Mesenchymal stem cell (in vitro differentiated cells and primary cell): ENCODE results near the gene PRRX1.

Source experiments
- DNase-seq: peaks from one replicate; pipeline ENCODE4 v3.0.0-alpha.2; 2013
- H2AFZ ChIP-seq: one replicate; pipeline ENCODE4 v1.6.1; 2013; ENCODE audit warnings: low read depth, mild to moderate bottlenecking, control low read depth, inconsistent platforms, low read length, moderate library complexity
- H2AK5ac ChIP-seq: 2 replicates; pipeline ENCODE4 v1.6.1; 2013; ENCODE audit warnings: low read length, moderate library complexity, mild to moderate bottlenecking, inconsistent platforms; ENCODE audit not compliant: severe bottlenecking
- H2BK120ac ChIP-seq: one replicate; pipeline ENCODE4 v1.6.1; 2013; ENCODE audit warnings: low read depth, mild to moderate bottlenecking, inconsistent platforms, low read length, moderate library complexity
- H2BK12ac ChIP-seq, 2 experiments: one replicate each; pipeline ENCODE4 v1.6.1; 2013; ENCODE audit warnings: inconsistent platforms in 2 of 2, low read length in 2 of 2, mild to moderate bottlenecking in 2 of 2, moderate library complexity in 2 of 2, control low read depth in 1 of 2
- H2BK15ac ChIP-seq: one replicate; pipeline ENCODE4 v1.6.1; 2013; ENCODE audit warnings: mild to moderate bottlenecking, low read depth, inconsistent platforms; ENCODE audit not compliant: poor library complexity, severe bottlenecking
- H2BK5ac ChIP-seq: 2 replicates; pipeline ENCODE4 v1.6.1; 2013; ENCODE audit warnings: low read depth, mild to moderate bottlenecking, low read length, control low read depth, inconsistent platforms; ENCODE audit not compliant: poor library complexity, severe bottlenecking
- H3K14ac ChIP-seq, 2 experiments: one replicate each; pipeline ENCODE4 v1.6.1; 2013; ENCODE audit warnings: inconsistent platforms in 2 of 2, low read length in 2 of 2, control low read depth in 1 of 2, mild to moderate bottlenecking in 1 of 2, moderate library complexity in 1 of 2
- H3K18ac ChIP-seq, 2 experiments: one replicate each; pipeline ENCODE4 v1.6.1; 2013; ENCODE audit warnings: inconsistent platforms in 2 of 2, low read length in 2 of 2, control low read depth in 1 of 2, low read depth in 1 of 2, mild to moderate bottlenecking in 1 of 2
- H3K23ac ChIP-seq, 2 experiments: one replicate each; pipeline ENCODE4 v1.6.1; 2013; ENCODE audit warnings: inconsistent platforms in 2 of 2, low read length in 2 of 2, mild to moderate bottlenecking in 2 of 2, moderate library complexity in 2 of 2, control low read depth in 1 of 2
- H3K27ac ChIP-seq: 2 replicates; pipeline ENCODE4 v1.5.1; 2013; ENCODE audit warnings: mild to moderate bottlenecking, moderate library complexity, low read length, control low read depth, inconsistent platforms; ENCODE audit not compliant: poor library complexity, severe bottlenecking
- H3K27me3 ChIP-seq, 2 experiments: 2 replicates each; pipeline versions ENCODE4 v1.6.1 to v1.7.0; 2013; ENCODE audit warnings: low read length in 2 of 2, mild to moderate bottlenecking in 2 of 2, moderate library complexity in 2 of 2, control low read depth in 1 of 2, inconsistent platforms in 1 of 2; ENCODE audit not compliant: control insufficient read depth in 1 of 2, insufficient read depth in 1 of 2
- H3K36me3 ChIP-seq, 2 experiments: 2 replicates each; pipeline versions ENCODE4 v1.6.1 to v1.7.0; 2013; ENCODE audit warnings: low read length in 2 of 2, control low read depth in 1 of 2, inconsistent platforms in 1 of 2, low read depth in 1 of 2, mild to moderate bottlenecking in 1 of 2; ENCODE audit not compliant: insufficient read depth in 2 of 2, control insufficient read depth in 1 of 2
- H3K4ac ChIP-seq, 2 experiments: one replicate each; pipeline ENCODE4 v1.6.1; 2013; ENCODE audit warnings: inconsistent platforms in 2 of 2, low read length in 2 of 2, mild to moderate bottlenecking in 2 of 2, moderate library complexity in 2 of 2, control low read depth in 1 of 2, low read depth in 1 of 2
- H3K4me1 ChIP-seq: 2 replicates; pipeline ENCODE4 v1.6.1; 2013; ENCODE audit warnings: low read depth, low read length, control low read depth; ENCODE audit not compliant: control insufficient read depth, insufficient read depth
- H3K4me2 ChIP-seq: 2 replicates; pipeline ENCODE4 v1.6.1; 2013; ENCODE audit warnings: low read length, mild to moderate bottlenecking, inconsistent platforms; ENCODE audit not compliant: poor library complexity, severe bottlenecking
- H3K4me3 ChIP-seq, 2 experiments: 2 replicates each; pipeline versions ENCODE4 v1.5.1 to v1.7.0; 2013; ENCODE audit warnings: low read length in 2 of 2, mild to moderate bottlenecking in 2 of 2, control low read depth in 1 of 2, low read depth in 1 of 2; ENCODE audit not compliant: insufficient read depth in 1 of 2
- H3K79me1 ChIP-seq: replicated peaks from 2 replicates; pipeline ENCODE4 v1.6.1; 2013; ENCODE audit warnings: mild to moderate bottlenecking, control low read depth, low read length, inconsistent platforms; ENCODE audit not compliant: poor library complexity, severe bottlenecking
- H3K9ac ChIP-seq: 2 replicates; pipeline ENCODE4 v1.7.0; 2013; ENCODE audit warnings: mild to moderate bottlenecking, low read length, moderate library complexity
- H3K9me3 ChIP-seq: 2 replicates; pipeline ENCODE4 v1.7.0; 2013; ENCODE audit warnings: mild to moderate bottlenecking, low read length; ENCODE audit not compliant: control insufficient read depth
- H4K8ac ChIP-seq: one replicate; pipeline ENCODE4 v1.6.1; 2013; ENCODE audit warnings: inconsistent platforms, mild to moderate bottlenecking, low read length, moderate library complexity
- H4K91ac ChIP-seq: one replicate; pipeline ENCODE4 v1.6.1; 2013; ENCODE audit warnings: mild to moderate bottlenecking, low read length, inconsistent platforms
- WGBS: methylation state at CpG from one replicate; pipeline ENCODE4 v1.1.7; 2013; ENCODE audit warnings: mixed read lengths; 5-methylcytosine and 5-hydroxymethylcytosine counted together

The PRRX1 gene

DNA sequence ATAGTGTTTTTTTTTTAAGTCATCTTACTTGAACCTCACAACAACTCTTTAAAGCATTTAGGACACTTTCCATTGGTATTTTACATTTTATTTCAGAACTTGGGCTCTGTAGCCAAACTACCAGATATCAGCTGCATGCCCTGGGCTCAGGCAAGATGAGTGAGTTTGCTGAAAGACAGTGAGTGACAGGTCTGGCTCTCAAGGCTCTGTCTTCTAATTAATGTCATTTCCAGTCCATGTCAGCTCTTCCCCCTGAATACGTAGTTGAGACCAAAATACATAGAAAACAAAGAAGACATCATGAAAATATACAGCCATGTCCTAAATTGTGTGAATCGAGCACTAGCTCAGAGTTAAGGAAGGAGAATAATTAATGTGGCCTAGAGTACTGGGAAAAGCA, 39.7 kb downstream of the PRRX1 start:
- Histone ChIP-seq H2BK5ac (no peak overlapping the region), H4K8ac (no peak overlapping the region), H3K18ac (no peak overlapping the region), H3K9ac (peak overlapping the region; percentile 4), H3K4me1 (peaks cover 3% of the 10 kb centered on the region), H3K4me2 (no peak overlapping the region), H3K79me1 (no peaks in the 10 kb centered on the region), H4K91ac (no peak overlapping the region), H2BK120ac (no peak overlapping the region), H3K27ac (no peak overlapping the region), H2BK15ac (no peak overlapping the region), H2AK5ac (no peak overlapping the region), H3K4ac (no peak overlapping the region), H2BK12ac (no peak overlapping the region), H3K23ac (no peak overlapping the region), H3K36me3 (peaks cover 0 to 67% of the 10 kb centered on the region in 2 experiments), H3K27me3 (no peaks in the 10 kb centered on the region), H2AFZ (no peak overlapping the region), H3K4me3 (no peak overlapping the region), H3K14ac (no peak overlapping the region), H3K9me3 (no peaks in the 10 kb centered on the region)
- no peak for DNase-seq
- WGBS: no CpG with 5 or more reads among the region's 2 CpGs

DNA sequence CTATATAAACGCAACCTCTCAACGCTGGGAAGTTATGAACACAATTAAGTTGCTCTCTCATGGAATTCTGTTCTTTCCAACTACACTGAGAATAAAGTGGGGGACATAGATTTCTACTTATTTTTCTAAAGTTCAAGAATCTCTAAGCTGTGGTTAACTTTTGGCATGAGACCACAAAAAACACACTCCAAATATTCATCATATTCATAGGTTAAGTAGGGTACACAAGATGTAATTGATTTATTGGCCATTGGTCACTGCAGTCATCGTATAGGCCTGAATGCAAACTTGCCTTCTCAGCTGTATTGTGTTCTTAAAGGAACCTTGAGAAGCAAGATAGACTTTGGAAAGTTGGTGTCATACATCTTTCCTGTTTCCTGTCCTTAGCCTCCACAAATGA, 40.3 kb downstream of the PRRX1 start:
- peaks cover 0 to 70% of the 10 kb centered on the region in 2 experiments for H3K36me3 ChIP-seq
- H2BK120ac ChIP-seq: no peak overlapping the region
- no peaks in the 10 kb centered on the region for H3K9me3 ChIP-seq
- no peak overlapping the region for H3K23ac ChIP-seq
- peaks cover 3% of the 10 kb centered on the region for H3K4me1 ChIP-seq
- no peak overlapping the region for H3K18ac ChIP-seq
- no peak overlapping the region for H3K27ac ChIP-seq
- no peak overlapping the region for H3K9ac ChIP-seq
- no peak overlapping the region for H2AK5ac ChIP-seq
- H2AFZ ChIP-seq: no peak overlapping the region
- no peaks in the 10 kb centered on the region for H3K27me3 ChIP-seq
- H4K8ac ChIP-seq: no peak overlapping the region
- no peak overlapping the region for H3K4me3 ChIP-seq
- no peak overlapping the region for H2BK12ac ChIP-seq
- 67% methylated on average over 1 of the region's 3 CpGs for WGBS
- H2BK15ac ChIP-seq: no peak overlapping the region
- no peak overlapping the region for H3K4me2 ChIP-seq
- H2BK5ac ChIP-seq: no peak overlapping the region
- H3K79me1 ChIP-seq: no peaks in the 10 kb centered on the region
- no peak overlapping the region for H4K91ac ChIP-seq
- H3K14ac ChIP-seq: no peak overlapping the region
- DNase-seq: no peak
- no peak overlapping the region for H3K4ac ChIP-seq

DNA sequence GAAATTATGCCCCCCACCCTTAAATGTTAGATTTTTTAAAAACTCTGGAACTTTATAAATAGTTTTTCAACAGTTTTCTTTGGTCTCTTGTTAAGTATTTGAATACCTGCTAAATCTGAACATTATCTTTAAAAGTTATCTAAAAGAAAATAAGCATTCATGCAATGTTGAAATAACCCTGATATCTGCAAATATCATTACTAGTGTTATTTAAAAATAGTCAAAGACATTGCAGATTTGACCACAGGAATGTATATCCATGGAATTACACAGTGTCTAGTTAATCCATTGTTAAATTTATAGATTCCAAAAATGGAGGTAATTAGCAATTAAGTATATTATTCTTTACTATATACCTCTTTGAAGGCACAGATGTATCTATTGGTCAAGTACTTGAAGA, 42.0 kb downstream of the PRRX1 start:
- H3K14ac ChIP-seq: no peak overlapping the region
- H3K23ac ChIP-seq: no peak overlapping the region
- H3K79me1 ChIP-seq: no peaks in the 10 kb centered on the region
- H4K8ac ChIP-seq: no peak overlapping the region
- no peak overlapping the region for H3K27ac ChIP-seq
- H4K91ac ChIP-seq: no peak overlapping the region
- H3K4me2 ChIP-seq: no peak overlapping the region
- no peaks in the 10 kb centered on the region for H3K27me3 ChIP-seq
- H3K36me3 ChIP-seq: peaks cover 0 to 71% of the 10 kb centered on the region in 2 experiments
- H2BK5ac ChIP-seq: no peak overlapping the region
- no peak overlapping the region for H2AFZ ChIP-seq
- H2AK5ac ChIP-seq: no peak overlapping the region
- H3K4me3 ChIP-seq: no peak overlapping the region
- peaks cover 3% of the 10 kb centered on the region for H3K4me1 ChIP-seq
- no peak for DNase-seq
- no peak overlapping the region for H3K18ac ChIP-seq
- no peak overlapping the region for H2BK12ac ChIP-seq
- H2BK120ac ChIP-seq: no peak overlapping the region
- H3K4ac ChIP-seq: no peak overlapping the region
- no peak overlapping the region for H2BK15ac ChIP-seq
- H3K9ac ChIP-seq: no peak overlapping the region
- no peaks in the 10 kb centered on the region for H3K9me3 ChIP-seq

DNA sequence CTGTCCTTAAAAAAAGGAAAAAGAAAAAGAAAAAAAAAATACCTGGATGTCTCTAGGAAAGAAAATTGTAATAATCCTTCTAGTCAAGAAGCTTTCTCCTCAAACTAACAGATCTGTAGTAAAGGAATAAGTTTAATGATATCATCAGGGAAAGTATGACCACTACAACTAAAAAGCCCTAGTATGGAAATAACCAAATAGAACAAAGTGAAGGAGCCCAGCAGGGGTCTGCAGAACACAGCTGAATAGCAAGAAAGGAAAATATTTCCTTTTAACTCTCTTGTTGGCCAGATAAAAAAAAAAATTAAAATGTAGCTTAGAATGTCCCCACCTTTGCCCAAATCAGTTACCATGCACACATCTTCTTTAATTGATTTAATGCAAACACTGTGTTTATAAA, 43.2 kb downstream of the PRRX1 start:
- no peak overlapping the region for H2AFZ ChIP-seq

More for the DNA sequence above, 43.2 kb downstream of the PRRX1 start:
- H3K14ac ChIP-seq: no peak overlapping the region
- no peak overlapping the region for H2AK5ac ChIP-seq
- no peaks in the 10 kb centered on the region for H3K27me3 ChIP-seq
- H3K4me3 ChIP-seq: peak overlapping the region in 1 of 2 experiments; percentile 4
- no peak overlapping the region for H2BK15ac ChIP-seq
- no peak overlapping the region for H3K4me2 ChIP-seq
- H3K23ac ChIP-seq: no peak overlapping the region
- H3K4ac ChIP-seq: no peak overlapping the region
- DNase-seq: no peak
- no peak overlapping the region for H2BK120ac ChIP-seq
- H3K4me1 ChIP-seq: peaks cover 3% of the 10 kb centered on the region
- H3K79me1 ChIP-seq: no peaks in the 10 kb centered on the region
- no peak overlapping the region for H3K18ac ChIP-seq
- no peak overlapping the region for H2BK5ac ChIP-seq
- H2BK12ac ChIP-seq: no peak overlapping the region
- no peaks in the 10 kb centered on the region for H3K9me3 ChIP-seq
- H3K9ac ChIP-seq: peak overlapping the region; percentile 79
- H4K91ac ChIP-seq: no peak overlapping the region
- no peak overlapping the region for H3K27ac ChIP-seq
- H3K36me3 ChIP-seq: peaks cover 0 to 69% of the 10 kb centered on the region in 2 experiments
- H4K8ac ChIP-seq: no peak overlapping the region
